Measurements from ENCODE around the gene MMP14. TPM values are rescaled to one million over a fixed set of nuclear protein-coding genes. Genes with fewer than 3 reads are reported as not detected.

The MMP14 gene
- total and polyA plus RNA-seq, 9 of the 15 experiments (the other 6 are each of a cell fraction or from before 2014, with no cell fraction given), result 0.36 to 5.8 (median 1.3) TPM; not detected in 2

DNA sequence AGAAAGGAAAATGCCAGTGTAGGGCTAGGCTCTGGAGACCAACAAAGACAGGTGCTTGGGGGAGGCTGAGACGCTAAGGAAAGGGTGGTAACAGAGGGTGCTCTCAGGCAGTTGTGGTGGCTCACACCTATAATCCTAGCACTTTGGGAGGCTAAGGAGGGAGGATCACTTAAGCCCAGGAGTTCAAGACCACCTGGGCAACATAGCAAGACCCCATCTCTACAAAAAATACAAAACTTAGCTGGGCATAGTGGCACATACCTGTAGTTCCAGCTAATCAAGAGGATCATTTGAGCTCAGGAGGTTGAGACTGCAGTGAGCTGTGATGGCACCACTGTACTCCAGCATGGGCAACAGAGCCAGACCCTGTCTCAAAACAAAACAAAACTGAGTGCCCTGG, 59.0 kb downstream of the MMP14 start:
- no peak overlapping the region for H3K4me3 ChIP-seq
- H4K20me1 ChIP-seq (replicated peaks; ENCODE audit: control insufficient read depth, insufficient read depth, low read length), result no peaks in the 10 kb centered on the region
- no peak overlapping the region for H3K9ac ChIP-seq (ENCODE audit: insufficient read depth in 1 of 2, low read depth in 2 of 2, low read length in 2 of 2)
- no peaks in the 10 kb centered on the region for H3K79me2 ChIP-seq (ENCODE audit: control insufficient read depth, insufficient read depth, low read length)
- H3K36me3 ChIP-seq (ENCODE audit: control insufficient read depth, insufficient read depth, low read length), result peaks cover 12% of the 10 kb centered on the region
- WGBS (ENCODE audit: insufficient coverage, low coverage, missing lambda C conversion rate), result 92% methylated on average over 1 of the region's 1 CpG
- no peak overlapping the region for H3K27ac ChIP-seq (ENCODE audit: extremely low read depth, low read depth, low read length)
- H3K4me1 ChIP-seq (replicated peaks in 1 of 2; ENCODE audit: control insufficient read depth in 2 of 2, insufficient read depth in 2 of 2, low read length in 2 of 2), result peaks cover 13 to 42% of the 10 kb centered on the region in 2 experiments; a peak in 3 of 5 replicates
- H2AFZ ChIP-seq (ENCODE audit: low read depth, low read length), result no peak overlapping the region
- ATAC-seq, result no peak
- in situ Hi-C loops (cut with MboI), result no loop called here
- CTCF ChIA-PET (ENCODE audit: low intra/inter-chr PET ratio), result no interaction called here
- no peak overlapping the region for H3K4me2 ChIP-seq (ENCODE audit: insufficient read depth, low read length)
- peaks cover 3% of the 10 kb centered on the region for H3K9me1 ChIP-seq (ENCODE audit: control insufficient read depth, insufficient read depth, low read length)
- POLR2A ChIA-PET, result interaction anchor here (0.6 to 2.5 kb wide), 6 partner anchors 9 to 129 kb away, joined by 3 to 8 read pairs (median 4); partner anchors contain the start of genes OXA1L, RBM23 and REM2
- no peaks in the 10 kb centered on the region for H3K9me3 ChIP-seq (replicated peaks; ENCODE audit: control insufficient read depth, insufficient read depth, low read depth, low read length)
- no peak for FAIRE-seq
- BruUV-seq (replicated peaks), result no TSS peak
- H3K27me3 ChIP-seq (ENCODE audit: control insufficient read depth in 2 of 2, insufficient read depth in 2 of 2, low read length in 2 of 2), result no peaks in the 10 kb centered on the region
- intact Hi-C loops (cut with micrococcal nuclease), result no loop called here
- TF ChIP-seq ZNF121 (CRISPR knock-in tag; conservative IDR thresholded peaks at IDR 0.05) (peak; percentile 39; the same call in 1 of the 2 replicates), POLR3A (IDR thresholded peaks at IDR 0.05; ENCODE audit: borderline replicate concordance, extremely low read depth, insufficient read depth, insufficient read length) (no peak), ZKSCAN3 (CRISPR knock-in tag; IDR thresholded peaks at IDR 0.05) (no peak)
- no peak for DNase-seq (ENCODE audit: extremely low read depth in 1 of 4, low spot score in 3 of 4)

GRCh38 chr14:22896356-22896755, 60.0 kb downstream of the MMP14 start:
- FAIRE-seq, result no peak
- Histone ChIP-seq H3K9ac (ENCODE audit: insufficient read depth in 1 of 2, low read depth in 2 of 2, low read length in 2 of 2) (no peak overlapping the region), H3K79me2 (ENCODE audit: control insufficient read depth, insufficient read depth, low read length) (no peaks in the 10 kb centered on the region), H3K9me3 (replicated peaks; ENCODE audit: control insufficient read depth, insufficient read depth, low read depth, low read length) (no peaks in the 10 kb centered on the region), H3K9me1 (ENCODE audit: control insufficient read depth, insufficient read depth, low read length) (peaks cover 3% of the 10 kb centered on the region), H3K27me3 (ENCODE audit: control insufficient read depth in 2 of 2, insufficient read depth in 2 of 2, low read length in 2 of 2) (no peaks in the 10 kb centered on the region), H2AFZ (ENCODE audit: low read depth, low read length) (no peak overlapping the region), H3K4me3 (no peak overlapping the region), H3K4me2 (ENCODE audit: insufficient read depth, low read length) (no peak overlapping the region), H3K27ac (ENCODE audit: extremely low read depth, low read depth, low read length) (no peak overlapping the region), H4K20me1 (replicated peaks; ENCODE audit: control insufficient read depth, insufficient read depth, low read length) (no peaks in the 10 kb centered on the region), H3K4me1 (replicated peaks in 1 of 2; ENCODE audit: control insufficient read depth in 2 of 2, insufficient read depth in 2 of 2, low read length in 2 of 2) (peaks cover 13 to 42% of the 10 kb centered on the region in 2 experiments; a peak in 3 of 5 replicates), H3K36me3 (ENCODE audit: control insufficient read depth, insufficient read depth, low read length) (peaks cover 22% of the 10 kb centered on the region)
- in situ Hi-C loops (cut with MboI), result no loop called here
- ChIA-PET POLR2A (interaction anchor here (0.6 to 2.5 kb wide), 9 partner anchors 10 to 307 kb away, joined by 3 to 8 read pairs (median 5); partner anchors contain the start of genes DAD1, OXA1L, RBM23 and REM2), CTCF (ENCODE audit: low intra/inter-chr PET ratio) (no interaction called here)
- no peak for ATAC-seq
- WGBS (ENCODE audit: insufficient coverage, low coverage, missing lambda C conversion rate), result 87% methylated on average over 5 of the region's 5 CpGs
- intact Hi-C loops (cut with micrococcal nuclease), result no loop called here
- DNase-seq (ENCODE audit: extremely low read depth in 1 of 4, low spot score in 3 of 4), result no peak
- no TSS peak for BruUV-seq (replicated peaks)
- TF ChIP-seq, protein P1, sequence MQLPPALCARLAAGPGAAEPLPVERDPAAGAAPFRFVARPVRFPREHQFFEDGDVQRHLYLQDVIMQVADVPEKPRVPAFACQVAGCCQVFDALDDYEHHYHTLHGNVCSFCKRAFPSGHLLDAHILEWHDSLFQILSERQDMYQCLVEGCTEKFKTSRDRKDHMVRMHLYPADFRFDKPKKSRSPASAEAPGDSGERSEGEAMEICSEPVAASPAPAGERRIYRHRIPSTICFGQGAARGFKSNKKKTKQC (CRISPR knock-in tag; IDR thresholded peaks at IDR 0.05), result no peak
- TF ChIP-seq, protein P2, sequence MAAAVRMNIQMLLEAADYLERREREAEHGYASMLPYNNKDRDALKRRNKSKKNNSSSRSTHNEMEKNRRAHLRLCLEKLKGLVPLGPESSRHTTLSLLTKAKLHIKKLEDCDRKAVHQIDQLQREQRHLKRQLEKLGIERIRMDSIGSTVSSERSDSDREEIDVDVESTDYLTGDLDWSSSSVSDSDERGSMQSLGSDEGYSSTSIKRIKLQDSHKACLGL (CRISPR knock-in tag; IDR thresholded peaks at IDR 0.05; ENCODE audit: borderline replicate concordance, poor library complexity, severe bottlenecking), result no peak
- no peak for TF ChIP-seq ZNF407 (IDR thresholded peaks at IDR 0.05; ENCODE audit: low read depth)

Measured in K562 (cell line).